Glutamatergic neuron (in vitro differentiated cells): Measurements from ENCODE around the gene ZNF385C. TPM values are rescaled to one million over a fixed set of nuclear protein-coding genes. Genes with fewer than 3 reads are reported as not detected.

Source experiments
- DNase-seq: peaks from one replicate; pipeline ENCODE4 v3.0.0; 2022
- H3K27ac Mint-ChIP-seq: one replicate; pipeline ENCODE4 v1.8.0; 2020; ENCODE audit warnings: mild to moderate bottlenecking, mixed read lengths, inconsistent platforms; ENCODE audit not compliant: unreplicated experiment
- H3K27me3 Mint-ChIP-seq: one replicate; pipeline ENCODE4 v1.8.0; 2020; ENCODE audit warnings: mild to moderate bottlenecking, moderate library complexity, mixed read lengths, inconsistent platforms; ENCODE audit not compliant: unreplicated experiment
- H3K36me3 Mint-ChIP-seq: one replicate; pipeline ENCODE4 v1.8.0; 2020; ENCODE audit warnings: mild to moderate bottlenecking, mixed read lengths, inconsistent platforms; ENCODE audit not compliant: unreplicated experiment
- H3K4me1 Mint-ChIP-seq: one replicate; pipeline ENCODE4 v1.8.0; 2020; ENCODE audit warnings: mild to moderate bottlenecking, low read depth, mixed read lengths, inconsistent platforms; ENCODE audit not compliant: unreplicated experiment
- H3K4me3 Mint-ChIP-seq: one replicate; pipeline ENCODE4 v1.8.0; 2020; ENCODE audit warnings: mild to moderate bottlenecking, mixed read lengths, inconsistent platforms; ENCODE audit not compliant: unreplicated experiment
- H3K9me3 Mint-ChIP-seq: one replicate; pipeline ENCODE4 v1.8.0; 2020; ENCODE audit warnings: mild to moderate bottlenecking, moderate library complexity, mixed read lengths, inconsistent platforms; ENCODE audit not compliant: unreplicated experiment
- CTCF ChIP-seq: fragments of 200-600 bp; sonication (generic); IDR thresholded peaks from one replicate; pipeline ENCODE4 v1.5.0; 2021; ENCODE audit not compliant: partially characterized antibody, unreplicated experiment
- total RNA-seq: library from RNA; stranded (reverse); fragmentation: NEBNext Ultra II Directional; extraction: Animal tissue kit (Norgen Biotek cat#: 25700); gene quantifications from one replicate; pipeline ENCODE4 v1.2.1, GENCODE V29; 2021; ENCODE audit not compliant: unreplicated experiment

ZNF385C gene
- total RNA-seq, 1 donor from 2014 or later = 1.5 TPM

- no peak for TF ChIP-seq CTCF
- peaks cover 9% of the 10 kb centered on the region for H3K9me3 Mint-ChIP-seq
- H3K27me3 Mint-ChIP-seq = peaks cover 8% of the 10 kb centered on the region
- H3K27ac Mint-ChIP-seq = no peak overlapping the region
- no peak for DNase-seq
- no peak overlapping the region for H3K4me3 Mint-ChIP-seq
- H3K4me1 Mint-ChIP-seq = peaks cover 24% of the 10 kb centered on the region
- H3K36me3 Mint-ChIP-seq = no peaks in the 10 kb centered on the region
Observed at GRCh38 chr17:42119301-42119700, 21.0 kb upstream of the ZNF385C start.

- H3K36me3 Mint-ChIP-seq = no peaks in the 10 kb centered on the region
- H3K27me3 Mint-ChIP-seq = peaks cover 8% of the 10 kb centered on the region
- H3K9me3 Mint-ChIP-seq = peaks cover 9% of the 10 kb centered on the region
- H3K27ac Mint-ChIP-seq = peak overlapping the region; percentile 53
- peaks cover 24% of the 10 kb centered on the region for H3K4me1 Mint-ChIP-seq
- peak; percentile 48 for DNase-seq
- peak; percentile 52 for TF ChIP-seq CTCF
- no peak overlapping the region for H3K4me3 Mint-ChIP-seq
Observed at GRCh38 chr17:42118545-42118944, 20.3 kb upstream of the ZNF385C start.

- DNase-seq = no peak
- H3K27ac Mint-ChIP-seq = no peak overlapping the region
- TF ChIP-seq CTCF = no peak
- H3K27me3 Mint-ChIP-seq = peaks cover 6% of the 10 kb centered on the region
- no peaks in the 10 kb centered on the region for H3K36me3 Mint-ChIP-seq
- H3K4me1 Mint-ChIP-seq = peaks cover 22% of the 10 kb centered on the region
- H3K9me3 Mint-ChIP-seq = peaks cover 9% of the 10 kb centered on the region
- H3K4me3 Mint-ChIP-seq = no peak overlapping the region
Observed at GRCh38 chr17:42118126-42118510, 19.8 kb upstream of the ZNF385C start.

- H3K27ac Mint-ChIP-seq = no peak overlapping the region
- H3K4me3 Mint-ChIP-seq = no peak overlapping the region
- peaks cover 20% of the 10 kb centered on the region for H3K4me1 Mint-ChIP-seq
- peaks cover 4% of the 10 kb centered on the region for H3K27me3 Mint-ChIP-seq
- H3K36me3 Mint-ChIP-seq = no peaks in the 10 kb centered on the region
- TF ChIP-seq CTCF = no peak
- H3K9me3 Mint-ChIP-seq = peaks cover 9% of the 10 kb centered on the region
- no peak for DNase-seq
Observed at GRCh38 chr17:42117397-42118125, 19.3 kb upstream of the ZNF385C start.

- no peak overlapping the region for H3K27ac Mint-ChIP-seq
- TF ChIP-seq CTCF = peak; percentile 91
- peaks cover 6% of the 10 kb centered on the region for H3K9me3 Mint-ChIP-seq
- H3K4me1 Mint-ChIP-seq = peaks cover 13% of the 10 kb centered on the region
- H3K36me3 Mint-ChIP-seq = no peaks in the 10 kb centered on the region
- peaks cover 2% of the 10 kb centered on the region for H3K27me3 Mint-ChIP-seq
- no peak overlapping the region for H3K4me3 Mint-ChIP-seq
- peak; percentile 79 for DNase-seq
Observed at GRCh38 chr17:42116705-42117396, 18.6 kb upstream of the ZNF385C start.
